Panc1 (cell line): Measurements from ENCODE around the gene PYDC1. TPM values are rescaled to one million over a fixed set of nuclear protein-coding genes. Genes with fewer than 3 reads are reported as not detected.
"Not testable (repeated sequence)": the region's sequence is repeated elsewhere in the genome, so short reads cannot be mapped to it uniquely, and the experiment has no call there.

Source experiments
- ATAC-seq: fragments of 200-7000 bp; cut with Tn5 transposase; 2 replicates; pipeline ENCODE4 v1.9.1; 2020; ENCODE audit warnings: mild to moderate bottlenecking, moderate library complexity
- BruUV-seq: library from RNA; stranded (reverse); fragments of 400-500 nt; replicated peaks from 2 replicates; lab custom pipeline; 2021; lab: Mats Ljungman, UMichigan
- CTCF ChIA-PET: fragments of 300-600 bp; sonication (Branson Sonifier 250); formaldehyde crosslinking; loops from one replicate; lab custom pipeline; 2022; ENCODE audit warnings: antibody characterized with exemption; lab: Charles Lee
- POLR2A ChIA-PET: fragments of 300-600 bp; sonication (Branson Sonifier 250); formaldehyde crosslinking; loops from one replicate; lab custom pipeline; 2022; ENCODE audit warnings: antibody characterized with exemption; lab: Charles Lee
- DNase-seq: peaks from one replicate; pipeline ENCODE4 v3.0.0-alpha.2; 2010; ENCODE audit warnings: low read depth, low spot score
- H3K27ac ChIP-seq: 2 replicates; pipeline ENCODE4 v1.5.1; 2011; ENCODE audit warnings: mild to moderate bottlenecking, low read length, inconsistent platforms
- H3K27me3 ChIP-seq: fragments of 200-500 bp; sonication (Bioruptor generic); 2 replicates; pipeline ENCODE4 v1.6.0; 2014; ENCODE audit warnings: low read length, inconsistent platforms; ENCODE audit not compliant: control insufficient read depth, insufficient read depth
- H3K36me3 ChIP-seq: fragments of 200-500 bp; sonication (Bioruptor generic); 2 replicates; pipeline ENCODE4 v1.5.1; 2014; ENCODE audit warnings: inconsistent platforms, mild to moderate bottlenecking, low read length, moderate library complexity; ENCODE audit not compliant: control insufficient read depth, insufficient read depth
- H3K4me1 ChIP-seq: 2 replicates; pipeline ENCODE4 v1.5.1; 2011; ENCODE audit warnings: inconsistent platforms, mild to moderate bottlenecking, low read length, moderate library complexity; ENCODE audit not compliant: control insufficient read depth, insufficient read depth
- H3K4me3 ChIP-seq, 2 experiments: 2 replicates each; pipeline ENCODE4 v1.5.1; 2011 to 2012; ENCODE audit warnings: low read depth in 2 of 2, low read length in 2 of 2, mild to moderate bottlenecking in 2 of 2, inconsistent platforms in 1 of 2, moderate library complexity in 1 of 2
- H3K9me3 ChIP-seq: fragments of 200-500 bp; sonication (Bioruptor generic); 2 replicates; pipeline ENCODE4 v1.5.1; 2014; ENCODE audit warnings: low read depth, mild to moderate bottlenecking, inconsistent platforms, low read length, moderate library complexity; ENCODE audit not compliant: control insufficient read depth, insufficient read depth
- POLR2AphosphoS5 ChIP-seq: IDR thresholded peaks from 2 replicates; pipeline ENCODE4 v1.6.1; 2012; ENCODE audit warnings: mild to moderate bottlenecking, low read depth, low read length, moderate library complexity
- REST ChIP-seq, 2 experiments: IDR thresholded peaks; 2 replicates each; pipeline ENCODE4 v1.6.1; 2011 to 2012; ENCODE audit warnings: low read depth in 2 of 2, control low read depth in 1 of 2, low read length in 1 of 2, mild to moderate bottlenecking in 1 of 2, moderate library complexity in 1 of 2; ENCODE audit not compliant: insufficient read depth in 1 of 2
- SIN3A ChIP-seq: IDR thresholded peaks from 2 replicates; pipeline ENCODE4 v1.6.1; 2012; ENCODE audit warnings: low read depth, mild to moderate bottlenecking, low read length, moderate library complexity, borderline replicate concordance; ENCODE audit not compliant: insufficient read depth
- TCF7L2 ChIP-seq: IDR thresholded peaks from 2 replicates; pipeline ENCODE4 v1.6.1; 2011; ENCODE audit warnings: mild to moderate bottlenecking, low read depth, low read length, inconsistent platforms
- in situ Hi-C: cut with HindIII; loops from 2 replicates; pipeline ENCODE4 v1.10.0; 2016; ENCODE audit warnings: low sequenced_read_pairs, low pct_unique_long_range_greater_than_20kb
- intact Hi-C: fragments of 100-400 bp; cut with micrococcal nuclease; formaldehyde crosslinking; loops from one replicate; pipeline ENCODE4 v1.10.0; 2022; ENCODE audit not compliant: unreplicated experiment
- total RNA-seq: library from RNA; stranded (reverse); gene quantifications from one replicate; pipeline ENCODE4 v1.2.1, GENCODE V29; 2021; ENCODE audit not compliant: unreplicated experiment

The PYDC1 gene
- total RNA-seq, 1 experiment from 2014 or later = not detected

- intact Hi-C loops = no loop called here
- DNase-seq = no peak
Observed at GRCh38 chr16:31196324-31197088, 20.4 kb downstream of the PYDC1 start.

DNA sequence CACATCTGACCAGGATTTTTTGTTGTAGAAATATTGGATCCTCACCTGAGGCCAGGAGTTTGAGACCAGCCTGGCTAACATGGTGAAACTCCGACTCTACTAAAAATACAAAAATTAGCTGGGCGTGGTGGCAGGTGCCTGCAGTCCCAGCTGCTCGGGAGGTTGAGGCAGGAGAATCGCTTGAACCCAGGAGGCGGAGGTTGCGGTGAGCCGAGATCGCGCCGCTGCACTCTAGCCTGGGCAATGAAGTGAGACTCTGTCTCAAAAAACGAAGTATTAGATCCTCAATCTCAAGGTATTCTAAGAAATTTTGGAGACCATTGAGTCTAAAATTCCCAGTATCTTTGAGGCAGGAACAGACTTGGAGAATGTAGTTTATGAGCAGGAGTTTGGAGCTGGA is 21.1 kb downstream of the PYDC1 start:
- DNase-seq, H3K4me1 ChIP-seq, in situ Hi-C loops, H3K9me3 ChIP-seq, ATAC-seq, H3K27me3 ChIP-seq, CTCF ChIA-PET, H3K4me3 ChIP-seq, H3K27ac ChIP-seq, BruUV-seq, intact Hi-C loops: not testable (repeated sequence)
- POLR2A ChIA-PET = interaction anchor here (0.6 kb wide), 1 partner anchor 149 kb away, joined by 4 read pairs; no protein-coding TSS in a partner anchor
- peaks cover 24% of the 10 kb centered on the region for H3K36me3 ChIP-seq

More at GRCh38 chr16:31196324-31197088, 20.4 kb downstream of the PYDC1 start:
- H3K4me3 ChIP-seq = no peak overlapping the region
- no peak overlapping the region for H3K27ac ChIP-seq
- CTCF ChIA-PET = no interaction called here
- H3K9me3 ChIP-seq = no peaks in the 10 kb centered on the region
- POLR2A ChIA-PET = interaction anchor here (0.6 kb wide), 1 partner anchor 150 kb away, joined by 4 read pairs; no protein-coding TSS in a partner anchor
- TF ChIP-seq POLR2AphosphoS5 (peak; percentile 75; the same call in 1 of the 2 replicates), SIN3A (no peak)
- peaks cover 8% of the 10 kb centered on the region for H3K4me1 ChIP-seq
- in situ Hi-C loops = no loop called here
- peaks cover 18% of the 10 kb centered on the region for H3K36me3 ChIP-seq
- no TSS peak for BruUV-seq
- no peak for ATAC-seq
- H3K27me3 ChIP-seq = no peaks in the 10 kb centered on the region

GRCh38 chr16:31194898-31195297 is 22.0 kb downstream of the PYDC1 start:
- DNase-seq (no peak), ATAC-seq (no peak)
- CTCF ChIA-PET = no interaction called here
- no TSS peak for BruUV-seq
- in situ Hi-C loops = no loop called here
- TF ChIP-seq POLR2AphosphoS5 (peak; percentile 65; the same call in 1 of the 2 replicates), REST (IDR thresholded peaks at IDR 0.05; ENCODE audit: insufficient read depth in 1 of 2, low read depth in 2 of 2, low read length in 1 of 2) (no peak), TCF7L2 (no peak), SIN3A (no peak)
- H3K27ac ChIP-seq = no peak overlapping the region
- POLR2A ChIA-PET = no interaction called here
- H3K4me3 ChIP-seq = no peak overlapping the region
- H3K4me1 ChIP-seq = no peaks in the 10 kb centered on the region; the same call in 1 of the 2 replicates
- H3K36me3 ChIP-seq = peaks cover 32% of the 10 kb centered on the region
- intact Hi-C loops = no loop called here
- no peaks in the 10 kb centered on the region for H3K27me3 ChIP-seq
- H3K9me3 ChIP-seq = no peaks in the 10 kb centered on the region
